GM12878 (cell line): ENCODE measurements around the gene CTIF.

ENCODE experiments used
- CBX5 ChIP-seq: sonication (generic); IDR thresholded peaks from 2 replicates; pipeline ENCODE4 v1.6.1; 2016; ENCODE audit warnings: low read depth, moderate library complexity, mild to moderate bottlenecking, inconsistent platforms
- JUND ChIP-seq: IDR thresholded peaks from 2 replicates; pipeline ENCODE4 v1.6.1; 2012; ENCODE audit warnings: low read depth, mild to moderate bottlenecking, low read length, improper control_type of control experiment, moderate library complexity
- TF ChIP-seq, protein P1 (sequence below), 3 experiments: IDR thresholded peaks in 2 of 3; conservative IDR thresholded peaks in 1 of 3; 2 replicates each; pipeline ENCODE4 v1.5.1; 2011; ENCODE audit warnings: low read depth in 3 of 3, low read length in 3 of 3, mild to moderate bottlenecking in 3 of 3, control low read depth in 2 of 3, moderate library complexity in 2 of 3, inconsistent platforms in 1 of 3, mixed read lengths in 1 of 3; ENCODE audit not compliant: control insufficient read depth in 2 of 3, insufficient read depth in 1 of 3; ENCODE audit errors: extremely low read depth in 1 of 3
- TF ChIP-seq, protein P2 (sequence below): fragments of 150-350 bp; IDR thresholded peaks from 2 replicates; pipeline ENCODE4 v1.6.1; 2016; ENCODE audit warnings: low read depth, low read length

DNA sequence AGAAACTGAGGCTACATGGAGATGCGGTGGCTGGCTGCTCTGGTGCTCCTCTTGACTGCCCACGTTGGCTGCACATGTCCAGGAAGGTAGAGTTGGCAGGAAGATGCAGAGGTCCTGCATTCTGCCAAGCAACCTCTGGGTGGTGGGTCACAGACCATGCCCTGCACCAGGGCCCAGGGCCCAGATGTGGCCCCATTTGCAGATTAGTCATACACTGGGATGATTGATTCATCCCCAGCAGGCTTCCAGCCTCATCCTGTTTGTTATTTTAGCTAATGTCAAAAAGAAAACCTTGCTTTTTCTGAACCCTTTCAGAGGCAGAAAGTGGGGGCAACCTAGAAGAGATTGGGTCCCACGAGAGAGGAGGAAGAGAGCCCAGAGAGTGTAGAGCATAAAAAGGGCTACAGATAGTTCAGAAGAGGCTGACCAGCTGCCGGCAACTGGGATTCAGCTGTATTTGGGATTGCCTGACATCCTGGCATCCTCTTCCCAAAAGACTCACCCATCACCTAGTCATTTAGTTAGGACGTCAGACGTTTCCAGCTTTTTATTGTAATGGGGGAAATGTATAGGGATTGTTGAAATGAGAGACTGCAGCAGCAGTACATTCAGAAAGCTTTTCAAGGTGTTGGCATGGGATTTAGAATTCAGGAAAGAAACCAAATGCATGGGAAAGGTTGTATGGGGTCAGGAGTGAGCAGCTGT lies 101.9 kb downstream of the CTIF start:
- TF ChIP-seq CBX5 (no peak), JUND (no peak)
- TF ChIP-seq, protein P1, sequence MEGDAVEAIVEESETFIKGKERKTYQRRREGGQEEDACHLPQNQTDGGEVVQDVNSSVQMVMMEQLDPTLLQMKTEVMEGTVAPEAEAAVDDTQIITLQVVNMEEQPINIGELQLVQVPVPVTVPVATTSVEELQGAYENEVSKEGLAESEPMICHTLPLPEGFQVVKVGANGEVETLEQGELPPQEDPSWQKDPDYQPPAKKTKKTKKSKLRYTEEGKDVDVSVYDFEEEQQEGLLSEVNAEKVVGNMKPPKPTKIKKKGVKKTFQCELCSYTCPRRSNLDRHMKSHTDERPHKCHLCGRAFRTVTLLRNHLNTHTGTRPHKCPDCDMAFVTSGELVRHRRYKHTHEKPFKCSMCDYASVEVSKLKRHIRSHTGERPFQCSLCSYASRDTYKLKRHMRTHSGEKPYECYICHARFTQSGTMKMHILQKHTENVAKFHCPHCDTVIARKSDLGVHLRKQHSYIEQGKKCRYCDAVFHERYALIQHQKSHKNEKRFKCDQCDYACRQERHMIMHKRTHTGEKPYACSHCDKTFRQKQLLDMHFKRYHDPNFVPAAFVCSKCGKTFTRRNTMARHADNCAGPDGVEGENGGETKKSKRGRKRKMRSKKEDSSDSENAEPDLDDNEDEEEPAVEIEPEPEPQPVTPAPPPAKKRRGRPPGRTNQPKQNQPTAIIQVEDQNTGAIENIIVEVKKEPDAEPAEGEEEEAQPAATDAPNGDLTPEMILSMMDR (IDR thresholded peaks at IDR 0.05 in 2 of 3, conservative IDR thresholded peaks at IDR 0.05 in 1 of 3; ENCODE audit: control insufficient read depth in 2 of 3, extremely low read depth in 1 of 3, insufficient read depth in 1 of 3, low read depth in 3 of 3, low read length in 3 of 3), result no peak
- TF ChIP-seq, protein P2, sequence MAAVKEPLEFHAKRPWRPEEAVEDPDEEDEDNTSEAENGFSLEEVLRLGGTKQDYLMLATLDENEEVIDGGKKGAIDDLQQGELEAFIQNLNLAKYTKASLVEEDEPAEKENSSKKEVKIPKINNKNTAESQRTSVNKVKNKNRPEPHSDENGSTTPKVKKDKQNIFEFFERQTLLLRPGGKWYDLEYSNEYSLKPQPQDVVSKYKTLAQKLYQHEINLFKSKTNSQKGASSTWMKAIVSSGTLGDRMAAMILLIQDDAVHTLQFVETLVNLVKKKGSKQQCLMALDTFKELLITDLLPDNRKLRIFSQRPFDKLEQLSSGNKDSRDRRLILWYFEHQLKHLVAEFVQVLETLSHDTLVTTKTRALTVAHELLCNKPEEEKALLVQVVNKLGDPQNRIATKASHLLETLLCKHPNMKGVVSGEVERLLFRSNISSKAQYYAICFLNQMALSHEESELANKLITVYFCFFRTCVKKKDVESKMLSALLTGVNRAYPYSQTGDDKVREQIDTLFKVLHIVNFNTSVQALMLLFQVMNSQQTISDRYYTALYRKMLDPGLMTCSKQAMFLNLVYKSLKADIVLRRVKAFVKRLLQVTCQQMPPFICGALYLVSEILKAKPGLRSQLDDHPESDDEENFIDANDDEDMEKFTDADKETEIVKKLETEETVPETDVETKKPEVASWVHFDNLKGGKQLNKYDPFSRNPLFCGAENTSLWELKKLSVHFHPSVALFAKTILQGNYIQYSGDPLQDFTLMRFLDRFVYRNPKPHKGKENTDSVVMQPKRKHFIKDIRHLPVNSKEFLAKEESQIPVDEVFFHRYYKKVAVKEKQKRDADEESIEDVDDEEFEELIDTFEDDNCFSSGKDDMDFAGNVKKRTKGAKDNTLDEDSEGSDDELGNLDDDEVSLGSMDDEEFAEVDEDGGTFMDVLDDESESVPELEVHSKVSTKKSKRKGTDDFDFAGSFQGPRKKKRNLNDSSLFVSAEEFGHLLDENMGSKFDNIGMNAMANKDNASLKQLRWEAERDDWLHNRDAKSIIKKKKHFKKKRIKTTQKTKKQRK, result no peak
